ENCODE data around the gene BCHE. TPM values are rescaled to one million over a fixed set of nuclear protein-coding genes. Genes with fewer than 3 reads are reported as not detected.

The BCHE gene
- total and polyA plus RNA-seq, 2 of the 13 experiments (the other 11 are each of a cell fraction or from before 2014, with no cell fraction given): not detected

GRCh38 chr3:165874663-165875489 is 37.7 kb upstream of the BCHE start (continued):
- TF ChIP-seq HNF1B (CRISPR knock-in tag; IDR thresholded peaks at IDR 0.05) (peak; percentile 74), ZNF263 (CRISPR knock-in tag; IDR thresholded peaks at IDR 0.05) (0 out of 2 replicates have a peak, but pooled peaks have one; percentile 19), ZNF784 (CRISPR knock-in tag; IDR thresholded peaks at IDR 0.05; ENCODE audit: borderline replicate concordance) (no peak; the same call in 1 of the 2 replicates), HNF1A (IDR thresholded peaks at IDR 0.05; ENCODE audit: low read depth) (no peak), HNF1A (CRISPR knock-in tag; IDR thresholded peaks at IDR 0.05; ENCODE audit: borderline replicate concordance) (no peak), ZNF136 (CRISPR knock-in tag; IDR thresholded peaks at IDR 0.05; ENCODE audit: low read depth) (no peak), MAFK (conservative IDR thresholded peaks at IDR 0.05 in 1 of 2, IDR thresholded peaks at IDR 0.05 in 1 of 2; ENCODE audit: low read length in 2 of 2) (peak; percentile 34 to 62), PAXIP1 (CRISPR knock-in tag; conservative IDR thresholded peaks at IDR 0.05) (0 out of 2 replicates have a peak, but pooled peaks have one; percentile 27), YEATS2 (CRISPR knock-in tag; IDR thresholded peaks at IDR 0.05; ENCODE audit: borderline replicate concordance) (peak; percentile 69; the same call in 1 of the 2 replicates), CTCF (CRISPR knock-in tag; IDR thresholded peaks at IDR 0.05) (peak; percentile 88), REPIN1 (CRISPR knock-in tag; IDR thresholded peaks at IDR 0.05; ENCODE audit: borderline replicate concordance, low read depth) (peak; percentile 51; the same call in 1 of the 2 replicates), ATF2 (CRISPR knock-in tag; IDR thresholded peaks at IDR 0.05) (no peak)
